H9 (cell line): ENCODE data around the gene ROBO1. TPM values are rescaled to one million over a fixed set of nuclear protein-coding genes. Genes with fewer than 3 reads are reported as not detected.

ENCODE experiments used
- DNase-seq: peaks from one replicate; pipeline ENCODE4 v3.0.0-alpha.2; 2017
- H2AFZ ChIP-seq: one replicate; pipeline ENCODE4 v1.6.1; 2013; ENCODE audit warnings: mild to moderate bottlenecking, low read length, control low read depth, moderate library complexity
- H2AK5ac ChIP-seq: 2 replicates; pipeline ENCODE4 v1.6.1; 2013; ENCODE audit warnings: low read length, control low read depth, mixed read lengths; ENCODE audit not compliant: insufficient read length
- H2BK120ac ChIP-seq: one replicate; pipeline ENCODE4 v1.6.1; 2013; ENCODE audit warnings: low read depth, mild to moderate bottlenecking, low read length, control low read depth, inconsistent platforms; ENCODE audit not compliant: poor library complexity, severe bottlenecking
- H2BK12ac ChIP-seq: 2 replicates; pipeline ENCODE4 v1.6.1; 2013; ENCODE audit warnings: low read length, control low read depth, mixed read lengths, low read depth; ENCODE audit not compliant: insufficient read length
- H2BK15ac ChIP-seq: 2 replicates; pipeline ENCODE4 v1.6.1; 2013; ENCODE audit warnings: low read depth, low read length, control low read depth
- H2BK20ac ChIP-seq: one replicate; pipeline ENCODE4 v1.6.1; 2013; ENCODE audit warnings: low read depth, mild to moderate bottlenecking, low read length, control low read depth, inconsistent platforms; ENCODE audit not compliant: poor library complexity, severe bottlenecking
- H2BK5ac ChIP-seq: 2 replicates; pipeline ENCODE4 v1.6.1; 2013; ENCODE audit warnings: low read length, control low read depth, mixed read lengths; ENCODE audit not compliant: insufficient read length
- H3K14ac ChIP-seq: 2 replicates; pipeline ENCODE4 v1.6.1; 2013; ENCODE audit warnings: low read length, control low read depth; ENCODE audit not compliant: insufficient read depth
- H3K18ac ChIP-seq: 2 replicates; pipeline ENCODE4 v1.6.1; 2013; ENCODE audit warnings: low read depth, mild to moderate bottlenecking, mixed read lengths, low read length, control low read depth; ENCODE audit not compliant: insufficient read length
- H3K23ac ChIP-seq: 2 replicates; pipeline ENCODE4 v1.6.1; 2013; ENCODE audit warnings: low read length, control low read depth, mixed read lengths, low read depth; ENCODE audit not compliant: insufficient read length
- H3K23me2 ChIP-seq: 2 replicates; pipeline ENCODE4 v1.6.1; 2013; ENCODE audit warnings: low read depth, mild to moderate bottlenecking, mixed read lengths, low read length, control low read depth; ENCODE audit not compliant: insufficient read length, poor library complexity, severe bottlenecking
- H3K27ac ChIP-seq: 2 replicates; pipeline ENCODE4 v1.5.1; 2013; ENCODE audit warnings: low read length, control low read depth, mixed read lengths, low read depth; ENCODE audit not compliant: insufficient read length
- H3K27me3 ChIP-seq: 2 replicates; pipeline ENCODE4 v1.6.1; 2013; ENCODE audit warnings: low read length, control low read depth, inconsistent platforms; ENCODE audit not compliant: insufficient read depth
- H3K4ac ChIP-seq: 2 replicates; pipeline ENCODE4 v1.6.1; 2013; ENCODE audit warnings: low read depth, mild to moderate bottlenecking, control low read depth, inconsistent platforms, low read length, moderate library complexity
- H3K4me1 ChIP-seq: 2 replicates; pipeline ENCODE4 v1.6.1; 2013; ENCODE audit warnings: low read length, control low read depth, inconsistent platforms; ENCODE audit not compliant: insufficient read depth
- H3K4me2 ChIP-seq: 2 replicates; pipeline ENCODE4 v1.6.1; 2013; ENCODE audit warnings: low read length, control low read depth, mixed read lengths; ENCODE audit not compliant: insufficient read length, insufficient read depth
- H3K56ac ChIP-seq: 2 replicates; pipeline ENCODE4 v1.6.1; 2013; ENCODE audit warnings: low read depth, mild to moderate bottlenecking, mixed read lengths, low read length, control low read depth; ENCODE audit not compliant: insufficient read length
- H3K79me1 ChIP-seq: 2 replicates; pipeline ENCODE4 v1.6.1; 2013; ENCODE audit warnings: low read depth, mild to moderate bottlenecking, moderate library complexity, low read length, control low read depth, inconsistent platforms; ENCODE audit not compliant: insufficient read depth, poor library complexity, severe bottlenecking
- H3K79me2 ChIP-seq: 2 replicates; pipeline ENCODE4 v1.6.1; 2013; ENCODE audit warnings: low read length, control low read depth, inconsistent platforms; ENCODE audit not compliant: insufficient read depth
- H3K9ac ChIP-seq: 2 replicates; pipeline ENCODE4 v1.6.1; 2013; ENCODE audit warnings: low read length, control low read depth, mixed read lengths; ENCODE audit not compliant: insufficient read length; ENCODE audit errors: extremely low read depth
- H3K9me3 ChIP-seq: one replicate; pipeline ENCODE4 v1.6.1; 2013; ENCODE audit warnings: low read depth, low read length, inconsistent platforms; ENCODE audit not compliant: control insufficient read depth
- H3T11ph ChIP-seq: one replicate; pipeline ENCODE4 v1.6.1; 2013; ENCODE audit warnings: mild to moderate bottlenecking, low read length, control low read depth, inconsistent platforms
- H4K20me1 ChIP-seq: one replicate; pipeline ENCODE4 v1.6.1; 2013; ENCODE audit not compliant: control insufficient read depth, insufficient read length, insufficient read depth
- H4K5ac ChIP-seq: 2 replicates; pipeline ENCODE4 v1.6.1; 2013; ENCODE audit warnings: low read depth, mild to moderate bottlenecking, mixed read lengths, low read length, control low read depth; ENCODE audit not compliant: insufficient read length
- H4K8ac ChIP-seq: replicated peaks from 2 replicates; pipeline ENCODE4 v1.6.1; 2013; ENCODE audit warnings: low read length, control low read depth, mixed read lengths, low read depth; ENCODE audit not compliant: insufficient read length
- H4K91ac ChIP-seq: 2 replicates; pipeline ENCODE4 v1.6.1; 2013; ENCODE audit warnings: low read depth, mild to moderate bottlenecking, moderate library complexity, mixed read lengths, low read length, control low read depth; ENCODE audit not compliant: insufficient read length
- H3K27ac Mint-ChIP-seq, 3 experiments: 2 replicates in 2 of 3; 3 replicates in 1 of 3; pipeline ENCODE4 v1.8.0; 2020 to 2021; ENCODE audit warnings: mixed read lengths in 3 of 3, mild to moderate bottlenecking in 1 of 3, moderate library complexity in 1 of 3
- H3K27me3 Mint-ChIP-seq: 2 replicates; pipeline ENCODE4 v1.8.0; 2021; ENCODE audit warnings: low read depth, mild to moderate bottlenecking, moderate library complexity, mixed read lengths
- H3K36me3 Mint-ChIP-seq, 3 experiments: 2 replicates in 2 of 3; 3 replicates in 1 of 3; pipeline ENCODE4 v1.8.0; 2020 to 2021; ENCODE audit warnings: low read depth in 3 of 3, mixed read lengths in 3 of 3; ENCODE audit not compliant: insufficient read depth in 1 of 3
- H3K4me1 Mint-ChIP-seq, 2 experiments: 2 replicates each; pipeline ENCODE4 v1.8.0; 2020; ENCODE audit warnings: mixed read lengths in 2 of 2
- H3K4me3 Mint-ChIP-seq, 2 experiments: 2 replicates in 1 of 2; 3 replicates in 1 of 2; pipeline ENCODE4 v1.8.0; 2020 to 2021; ENCODE audit warnings: mild to moderate bottlenecking in 2 of 2, mixed read lengths in 2 of 2, moderate library complexity in 1 of 2
- H3K9me3 Mint-ChIP-seq, 2 experiments: 2 replicates in 1 of 2; 3 replicates in 1 of 2; pipeline ENCODE4 v1.8.0; 2020; ENCODE audit warnings: mild to moderate bottlenecking in 2 of 2, mixed read lengths in 2 of 2, moderate library complexity in 1 of 2
- total RNA-seq: library from RNA; stranded (reverse); gene quantifications from 2 replicates; pipeline ENCODE4 v1.2.1, GENCODE V29; 2021
- TF ChIP-seq, protein P1 (sequence below): fragments of 200-600 bp; sonication (generic); conservative IDR thresholded peaks from 3 replicates; pipeline ENCODE4 v1.8.0; 2021; ENCODE audit warnings: antibody characterized with exemption, mild to moderate bottlenecking

The ROBO1 gene
- total RNA-seq, 1 experiment from 2014 or later = 62.7 TPM

DNA sequence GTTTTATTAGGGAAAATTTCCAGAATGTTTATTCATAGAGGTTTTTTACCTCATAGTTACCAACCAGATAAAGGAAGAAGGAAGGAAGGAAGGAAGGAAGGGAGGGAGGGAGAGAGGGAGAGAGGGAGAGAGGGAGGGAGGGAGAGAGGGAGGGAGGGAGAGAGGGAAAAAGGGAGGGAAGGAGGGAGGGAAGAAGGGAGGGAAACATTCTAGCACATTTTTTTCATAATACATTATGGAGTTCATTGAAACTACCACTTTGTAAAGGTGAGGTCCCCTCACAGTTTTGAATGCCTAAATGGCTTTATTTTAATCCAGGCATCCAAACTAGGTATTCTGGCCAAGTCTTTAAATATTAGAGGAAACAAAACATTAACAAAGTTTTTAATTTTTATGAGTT lies 1049.1 kb downstream of the ROBO1 start:
- no peak overlapping the region for H3K4ac ChIP-seq
- no peak overlapping the region for H2AK5ac ChIP-seq
- no peak overlapping the region for H2BK20ac ChIP-seq
- Mint-ChIP-seq H3K4me1 (peaks cover 8% of the 10 kb centered on the region in 2 experiments), H3K36me3 (peaks cover 8 to 17% (median 11%) of the 10 kb centered on the region in 3 experiments; a peak in 5 of 7 replicates), H3K27ac (no peak overlapping the region), H3K27me3 (no peaks in the 10 kb centered on the region), H3K4me3 (no peak overlapping the region), H3K9me3 (no peaks in the 10 kb centered on the region)
- no peaks in the 10 kb centered on the region for H3K79me2 ChIP-seq
- no peak overlapping the region for H3T11ph ChIP-seq
- no peak overlapping the region for H3K9ac ChIP-seq
- no peaks in the 10 kb centered on the region for H3K27me3 ChIP-seq
- no peaks in the 10 kb centered on the region for H4K20me1 ChIP-seq
- H3K14ac ChIP-seq = no peak overlapping the region
- H3K4me1 ChIP-seq = no peaks in the 10 kb centered on the region
- H4K91ac ChIP-seq = no peak overlapping the region
- H4K8ac ChIP-seq = no peak overlapping the region
- no peak overlapping the region for H2AFZ ChIP-seq
- no peak overlapping the region for H2BK5ac ChIP-seq
- DNase-seq = no peak
- no peak overlapping the region for H3K18ac ChIP-seq
- H3K23ac ChIP-seq = no peak overlapping the region
- H3K9me3 ChIP-seq = no peaks in the 10 kb centered on the region
- H2BK120ac ChIP-seq = no peak overlapping the region
- no peaks in the 10 kb centered on the region for H3K23me2 ChIP-seq
- H3K4me2 ChIP-seq = no peak overlapping the region
- no peak overlapping the region for H3K27ac ChIP-seq
- no peak overlapping the region for H2BK12ac ChIP-seq
- H3K56ac ChIP-seq = no peak overlapping the region
- no peaks in the 10 kb centered on the region for H3K79me1 ChIP-seq
- no peak overlapping the region for H4K5ac ChIP-seq
- no peak overlapping the region for H2BK15ac ChIP-seq
- TF ChIP-seq, protein P1, sequence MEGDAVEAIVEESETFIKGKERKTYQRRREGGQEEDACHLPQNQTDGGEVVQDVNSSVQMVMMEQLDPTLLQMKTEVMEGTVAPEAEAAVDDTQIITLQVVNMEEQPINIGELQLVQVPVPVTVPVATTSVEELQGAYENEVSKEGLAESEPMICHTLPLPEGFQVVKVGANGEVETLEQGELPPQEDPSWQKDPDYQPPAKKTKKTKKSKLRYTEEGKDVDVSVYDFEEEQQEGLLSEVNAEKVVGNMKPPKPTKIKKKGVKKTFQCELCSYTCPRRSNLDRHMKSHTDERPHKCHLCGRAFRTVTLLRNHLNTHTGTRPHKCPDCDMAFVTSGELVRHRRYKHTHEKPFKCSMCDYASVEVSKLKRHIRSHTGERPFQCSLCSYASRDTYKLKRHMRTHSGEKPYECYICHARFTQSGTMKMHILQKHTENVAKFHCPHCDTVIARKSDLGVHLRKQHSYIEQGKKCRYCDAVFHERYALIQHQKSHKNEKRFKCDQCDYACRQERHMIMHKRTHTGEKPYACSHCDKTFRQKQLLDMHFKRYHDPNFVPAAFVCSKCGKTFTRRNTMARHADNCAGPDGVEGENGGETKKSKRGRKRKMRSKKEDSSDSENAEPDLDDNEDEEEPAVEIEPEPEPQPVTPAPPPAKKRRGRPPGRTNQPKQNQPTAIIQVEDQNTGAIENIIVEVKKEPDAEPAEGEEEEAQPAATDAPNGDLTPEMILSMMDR = no peak
